AG08395 (cell line): ENCODE data around the gene RHOG.
A peak's percentile ranks its signal among the peaks of the same experiment; 100 is the strongest.
"Not testable (repeated sequence)": the region's sequence is repeated elsewhere in the genome, so short reads cannot be mapped to it uniquely, and the experiment has no call there.

ENCODE experiments used
- DNase-seq: peaks from one replicate; pipeline ENCODE4 v3.0.0; 2012; ENCODE audit warnings: mixed read lengths, low spot score

Gene RHOG

GRCh38 chr11:3840870-3841425 is at the start of gene RHOG:
Gene RHOG (minus strand): TSS chr11:3840959. CDS start chr11:3828138, 12,821 bp downstream.
- DNase-seq = peak; percentile 92

- no peak for DNase-seq
Observed at GRCh38 chr11:3890014-3890413, 49.3 kb upstream of the RHOG start.

- DNase-seq = no peak
Observed at GRCh38 chr11:3888876-3889275, 48.1 kb upstream of the RHOG start.

- DNase-seq = no peak
Observed at GRCh38 chr11:3886985-3887384, 46.2 kb upstream of the RHOG start.

- no peak for DNase-seq
Observed at GRCh38 chr11:3885855-3886254, 45.1 kb upstream of the RHOG start.

- no peak for DNase-seq
Observed at GRCh38 chr11:3882655-3883054, 41.9 kb upstream of the RHOG start.

- DNase-seq = peak; percentile 35
Observed at GRCh38 chr11:3880724-3881123, 40.0 kb upstream of the RHOG start.

- no peak for DNase-seq
Observed at GRCh38 chr11:3879967-3880542, 39.3 kb upstream of the RHOG start.

- DNase-seq = no peak
Observed at GRCh38 chr11:3879216-3879966, 38.6 kb upstream of the RHOG start.

GRCh38 chr11:3878258-3878584 is 37.5 kb upstream of the RHOG start:
- no peak for DNase-seq

GRCh38 chr11:3877364-3878257 is 36.9 kb upstream of the RHOG start:
- no peak for DNase-seq

GRCh38 chr11:3876613-3877012 is 35.9 kb upstream of the RHOG start:
- DNase-seq = no peak

GRCh38 chr11:3873712-3874349 is 33.1 kb upstream of the RHOG start:
- DNase-seq = no peak

- no peak for DNase-seq
Observed at GRCh38 chr11:3867209-3868091, 26.7 kb upstream of the RHOG start.

GRCh38 chr11:3866836-3867208 is 26.1 kb upstream of the RHOG start:
- no peak for DNase-seq

- no peak for DNase-seq
Observed at GRCh38 chr11:3866206-3866605, 25.4 kb upstream of the RHOG start.

- peak; percentile 49 for DNase-seq
Observed at GRCh38 chr11:3865388-3866193, 24.8 kb upstream of the RHOG start.

GRCh38 chr11:3861683-3862082 is 20.9 kb upstream of the RHOG start:
- no peak for DNase-seq

GRCh38 chr11:3860898-3861393 is 20.2 kb upstream of the RHOG start:
- DNase-seq = not testable (repeated sequence)

GRCh38 chr11:3860375-3860774 is 19.6 kb upstream of the RHOG start:
- no peak for DNase-seq
